Esophagus squamous epithelium (tissue), 4 donors: ENCODE measurements around the gene LMBRD1.

Source experiments
- POLR2A ChIP-seq, 4 donors: fragments of 450-650 bp; IDR thresholded peaks; one replicate each; pipeline ENCODE4 v1.6.1; 2017; ENCODE audit warnings: antibody characterized with exemption in 4 of 4, mild to moderate bottlenecking in 4 of 4, moderate library complexity in 3 of 4
- TF ChIP-seq, protein P1 (sequence below), 6 experiments: fragments of 450-650 bp in 4 of 6; fragments of 200-600 bp in 2 of 6; sonication (generic) in 2 of 6; IDR thresholded peaks; one replicate each; pipeline ENCODE4 v1.5.1; 2016 to 2019; ENCODE audit warnings: antibody characterized with exemption in 6 of 6, mild to moderate bottlenecking in 4 of 6, moderate library complexity in 4 of 6

DNA sequence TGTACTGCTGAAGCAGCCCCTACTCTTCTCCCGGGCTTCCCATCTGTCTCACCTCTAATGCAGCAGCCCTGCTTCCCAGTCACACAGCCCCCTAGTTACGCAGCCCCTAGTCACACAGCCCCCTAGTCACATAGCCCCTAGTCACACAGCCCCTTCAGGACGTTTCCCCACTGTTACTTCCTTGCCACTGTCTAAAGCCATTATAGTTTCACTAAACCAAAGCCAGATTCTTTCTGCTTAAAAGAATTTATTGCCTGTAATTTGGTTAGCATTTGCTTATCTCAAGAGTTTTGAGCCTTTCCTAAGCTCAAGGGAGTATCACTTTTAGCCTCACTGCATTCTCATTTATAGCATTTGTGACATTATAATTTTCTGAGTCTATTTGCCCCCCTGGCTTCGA, 127.9 kb downstream of the LMBRD1 start:
- TF ChIP-seq, protein P1, sequence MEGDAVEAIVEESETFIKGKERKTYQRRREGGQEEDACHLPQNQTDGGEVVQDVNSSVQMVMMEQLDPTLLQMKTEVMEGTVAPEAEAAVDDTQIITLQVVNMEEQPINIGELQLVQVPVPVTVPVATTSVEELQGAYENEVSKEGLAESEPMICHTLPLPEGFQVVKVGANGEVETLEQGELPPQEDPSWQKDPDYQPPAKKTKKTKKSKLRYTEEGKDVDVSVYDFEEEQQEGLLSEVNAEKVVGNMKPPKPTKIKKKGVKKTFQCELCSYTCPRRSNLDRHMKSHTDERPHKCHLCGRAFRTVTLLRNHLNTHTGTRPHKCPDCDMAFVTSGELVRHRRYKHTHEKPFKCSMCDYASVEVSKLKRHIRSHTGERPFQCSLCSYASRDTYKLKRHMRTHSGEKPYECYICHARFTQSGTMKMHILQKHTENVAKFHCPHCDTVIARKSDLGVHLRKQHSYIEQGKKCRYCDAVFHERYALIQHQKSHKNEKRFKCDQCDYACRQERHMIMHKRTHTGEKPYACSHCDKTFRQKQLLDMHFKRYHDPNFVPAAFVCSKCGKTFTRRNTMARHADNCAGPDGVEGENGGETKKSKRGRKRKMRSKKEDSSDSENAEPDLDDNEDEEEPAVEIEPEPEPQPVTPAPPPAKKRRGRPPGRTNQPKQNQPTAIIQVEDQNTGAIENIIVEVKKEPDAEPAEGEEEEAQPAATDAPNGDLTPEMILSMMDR (IDR thresholded peaks at IDR 0.05): no peak
- no peak for TF ChIP-seq POLR2A (IDR thresholded peaks at IDR 0.05)
